Myocyte (in vitro differentiated cells): ENCODE data around the gene SLC7A6. TPM values are rescaled to one million over a fixed set of nuclear protein-coding genes. Genes with fewer than 3 reads are reported as not detected.
A peak's percentile ranks its signal among the peaks of the same experiment; 100 is the strongest.

Experiments
- DNase-seq: peaks from one replicate; pipeline ENCODE4 v3.0.0-alpha.2; 2012; ENCODE audit warnings: low read depth
- total RNA-seq: library from RNA; depleted of rRNA; stranded (reverse); fragments of >200 nt; gene quantifications from 2 replicates; pipeline ENCODE4 v1.2.3, GENCODE V29; 2014

Gene SLC7A6
- total RNA-seq, 1 donor from 2014 or later, result 36.4 TPM

- DNase-seq, result no peak
Observed at GRCh38 chr16:68253721-68254120, 10.6 kb upstream of the SLC7A6 start.

GRCh38 chr16:68255712-68256111 lies 8.6 kb upstream of the SLC7A6 start:
- no peak for DNase-seq

- peak; percentile 89 for DNase-seq
Observed at GRCh38 chr16:68257251-68257905, 6.9 kb upstream of the SLC7A6 start.

GRCh38 chr16:68257906-68258800 lies 6.2 kb upstream of the SLC7A6 start:
- DNase-seq, result peak; percentile 72

- peak; percentile 28 for DNase-seq
Observed at GRCh38 chr16:68259007-68259825, 5.1 kb upstream of the SLC7A6 start.

- DNase-seq, result no peak
Observed at GRCh38 chr16:68263559-68264127, 683 bp upstream of the SLC7A6 start.

GRCh38 chr16:68265078-68265920 lies 973 bp downstream of the SLC7A6 start:
- DNase-seq, result peak; percentile 87

GRCh38 chr16:68267612-68268405 lies 3.5 kb downstream of the SLC7A6 start:
- DNase-seq, result no peak

- no peak for DNase-seq
Observed at GRCh38 chr16:68269793-68270192, 5.5 kb downstream of the SLC7A6 start.

GRCh38 chr16:68270353-68270752 lies 6.0 kb downstream of the SLC7A6 start:
- DNase-seq, result no peak

- DNase-seq, result no peak
Observed at GRCh38 chr16:68272507-68273209, 8.3 kb downstream of the SLC7A6 start.

- DNase-seq, result no peak
Observed at GRCh38 chr16:68273459-68273858, 9.1 kb downstream of the SLC7A6 start.

- no peak for DNase-seq
Observed at GRCh38 chr16:68273896-68274295, 9.6 kb downstream of the SLC7A6 start.

- DNase-seq, result peak; percentile 79
Observed at GRCh38 chr16:68274441-68274840, 10.1 kb downstream of the SLC7A6 start.

- peak; percentile 87 for DNase-seq
Observed at GRCh38 chr16:68275611-68276191, 11.4 kb downstream of the SLC7A6 start.

- no peak for DNase-seq
Observed at GRCh38 chr16:68276223-68276622, 11.9 kb downstream of the SLC7A6 start.

- no peak for DNase-seq
Observed at GRCh38 chr16:68279726-68280558, 15.6 kb downstream of the SLC7A6 start.
